Upper lobe of left lung (tissue), 4 donors: ENCODE measurements around the gene FAM20B.

Experiments
- CTCF ChIP-seq, 6 experiments: fragments of 450-650 bp in 4 of 6; fragments of 200-600 bp in 2 of 6; sonication (generic) in 2 of 6; IDR thresholded peaks; one replicate each; pipeline ENCODE4 v1.5.1; 2016 to 2019; ENCODE audit warnings: antibody characterized with exemption in 6 of 6
- POLR2A ChIP-seq, 4 donors: fragments of 450-650 bp; IDR thresholded peaks; one replicate each; pipeline ENCODE4 v1.5.1; 2016 to 2017; ENCODE audit warnings: antibody characterized with exemption in 4 of 4, mild to moderate bottlenecking in 2 of 4
- POLR2AphosphoS5 ChIP-seq, 2 donors: sonication (generic); formaldehyde crosslinking; IDR thresholded peaks; one replicate each; pipeline ENCODE4 v1.5.1; 2017; ENCODE audit warnings: antibody characterized with exemption in 2 of 2

- no peak for TF ChIP-seq CTCF (IDR thresholded peaks at IDR 0.05)
- no peak for TF ChIP-seq POLR2A (IDR thresholded peaks at IDR 0.05)
- TF ChIP-seq POLR2AphosphoS5 (IDR thresholded peaks at IDR 0.05) = no peak
These were observed 26.6 kb upstream of the FAM20B start for GRCh38 chr1:178999061-178999460.
